Fibroblast of the aortic adventitia (primary cell): ENCODE results near the gene IPO5. TPM values are rescaled to one million over a fixed set of nuclear protein-coding genes. Genes with fewer than 3 reads are reported as not detected.
A peak's percentile ranks its signal among the peaks of the same experiment; 100 is the strongest.

Experiments
- DNase-seq: peaks from one replicate; pipeline ENCODE4 v3.0.0-alpha.2; 2010; ENCODE audit warnings: low read depth
- H3K4me3 ChIP-seq: 2 replicates; pipeline ENCODE4 v1.5.1; 2011; ENCODE audit warnings: low read depth, mild to moderate bottlenecking, control low read depth, low read length, moderate library complexity
- total RNA-seq: library from RNA; depleted of rRNA; stranded (reverse); fragments of >200 nt; gene quantifications from 2 replicates; pipeline ENCODE4 v1.2.3, GENCODE V29; 2012; ENCODE audit warnings: low replicate concordance
- TF ChIP-seq, protein P1 (sequence below): IDR thresholded peaks from 2 replicates; pipeline ENCODE4 v1.5.1; 2011; ENCODE audit warnings: mild to moderate bottlenecking, low read length, control low read depth, inconsistent platforms; ENCODE audit not compliant: insufficient read depth

Gene IPO5
- total RNA-seq, 1 donor = 286 TPM

- DNase-seq = peak; percentile 79
- no peak overlapping the region for H3K4me3 ChIP-seq
- TF ChIP-seq, protein P1, sequence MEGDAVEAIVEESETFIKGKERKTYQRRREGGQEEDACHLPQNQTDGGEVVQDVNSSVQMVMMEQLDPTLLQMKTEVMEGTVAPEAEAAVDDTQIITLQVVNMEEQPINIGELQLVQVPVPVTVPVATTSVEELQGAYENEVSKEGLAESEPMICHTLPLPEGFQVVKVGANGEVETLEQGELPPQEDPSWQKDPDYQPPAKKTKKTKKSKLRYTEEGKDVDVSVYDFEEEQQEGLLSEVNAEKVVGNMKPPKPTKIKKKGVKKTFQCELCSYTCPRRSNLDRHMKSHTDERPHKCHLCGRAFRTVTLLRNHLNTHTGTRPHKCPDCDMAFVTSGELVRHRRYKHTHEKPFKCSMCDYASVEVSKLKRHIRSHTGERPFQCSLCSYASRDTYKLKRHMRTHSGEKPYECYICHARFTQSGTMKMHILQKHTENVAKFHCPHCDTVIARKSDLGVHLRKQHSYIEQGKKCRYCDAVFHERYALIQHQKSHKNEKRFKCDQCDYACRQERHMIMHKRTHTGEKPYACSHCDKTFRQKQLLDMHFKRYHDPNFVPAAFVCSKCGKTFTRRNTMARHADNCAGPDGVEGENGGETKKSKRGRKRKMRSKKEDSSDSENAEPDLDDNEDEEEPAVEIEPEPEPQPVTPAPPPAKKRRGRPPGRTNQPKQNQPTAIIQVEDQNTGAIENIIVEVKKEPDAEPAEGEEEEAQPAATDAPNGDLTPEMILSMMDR = no peak
Measured at GRCh38 chr13:97935071-97935470, 18.4 kb upstream of the IPO5 start.

DNA sequence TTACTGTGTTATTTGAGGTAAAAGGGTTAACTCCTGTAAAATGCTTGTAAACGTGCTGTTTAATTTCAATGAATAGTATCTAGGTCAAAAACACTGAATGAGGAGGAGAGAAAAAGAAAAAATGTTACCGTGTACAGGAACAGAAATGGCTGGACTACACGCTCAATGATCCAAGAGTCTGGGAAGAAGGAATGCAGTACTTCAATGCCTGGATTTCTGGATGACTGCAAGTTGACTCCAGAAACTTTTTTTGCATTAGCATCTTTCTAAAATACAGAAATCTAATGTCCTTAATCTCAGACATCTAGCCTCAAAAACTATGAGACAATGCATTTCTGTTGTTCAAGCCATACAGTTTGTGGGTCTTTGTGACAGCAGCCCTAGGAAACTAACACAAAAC lies 17.4 kb upstream of the IPO5 start:
- no peak for DNase-seq
- no peak overlapping the region for H3K4me3 ChIP-seq
- TF ChIP-seq, protein P1 = no peak

DNA sequence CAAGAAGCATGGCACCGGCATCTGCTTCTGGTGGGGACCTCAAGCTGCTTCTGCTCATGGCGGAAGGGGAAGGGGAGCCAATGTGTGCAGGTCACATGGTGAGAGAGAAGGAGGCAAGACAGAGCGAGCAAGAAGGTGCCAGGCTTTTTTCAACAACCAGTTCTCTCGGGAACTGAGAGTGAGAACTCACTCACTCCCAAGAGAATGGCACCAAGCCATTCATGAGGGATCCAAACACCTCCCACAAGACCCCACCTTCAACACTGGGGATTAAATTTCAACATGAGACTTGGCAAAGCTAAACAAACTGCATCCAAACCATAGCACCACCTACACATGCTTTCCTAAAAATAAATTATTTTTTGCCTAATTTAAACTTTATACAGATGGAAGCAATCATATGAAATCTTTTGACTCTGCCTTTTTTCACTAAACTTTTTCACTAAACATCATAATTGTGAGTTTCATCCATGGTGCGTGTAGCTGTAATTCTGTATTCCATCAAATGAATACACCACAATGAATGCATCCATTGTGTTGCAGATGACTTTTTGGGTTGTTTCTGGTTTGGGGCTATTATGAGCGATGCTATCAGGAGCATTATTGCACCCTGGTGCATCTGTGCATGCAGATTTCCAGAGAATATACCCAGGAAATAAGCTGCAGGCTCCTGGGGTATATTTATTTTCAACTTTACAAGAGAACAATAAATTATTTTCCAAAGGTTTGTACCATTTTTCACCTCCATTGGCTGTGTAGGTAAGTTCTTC lies 14.6 kb upstream of the IPO5 start:
- DNase-seq = peak; percentile 77
- H3K4me3 ChIP-seq = no peak overlapping the region
- TF ChIP-seq, protein P1 = no peak

DNA sequence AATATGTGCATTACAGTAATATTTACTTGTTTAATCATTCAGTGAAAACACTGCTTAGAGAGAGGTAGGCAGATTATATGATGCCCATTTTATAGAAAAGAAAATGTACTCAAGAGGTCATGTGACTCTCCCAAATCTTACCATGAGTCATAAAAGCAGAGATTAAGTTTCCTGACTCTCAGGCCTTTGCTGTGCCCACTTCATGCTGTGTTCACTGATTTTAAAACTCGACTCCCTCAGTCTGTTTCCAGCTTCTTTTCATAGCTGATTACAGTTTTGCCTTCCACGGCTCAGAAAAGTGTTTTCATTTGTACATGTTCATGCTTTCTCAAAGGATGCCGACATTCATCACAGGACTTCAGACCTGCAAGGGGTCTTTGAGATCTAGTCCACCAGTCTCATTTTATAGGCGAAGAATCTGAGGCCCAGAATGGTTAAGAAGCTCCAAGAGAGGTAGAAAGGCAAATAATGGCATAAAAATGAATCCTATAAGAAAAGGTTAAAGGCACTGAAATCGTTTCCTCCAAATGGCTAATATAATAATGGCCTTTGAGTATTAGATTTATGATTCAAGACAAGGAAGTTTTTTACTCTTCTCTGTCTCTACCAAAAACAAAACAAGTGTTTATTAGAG lies 9.0 kb upstream of the IPO5 start:
- H3K4me3 ChIP-seq = no peak overlapping the region
- DNase-seq = peak; percentile 60
- TF ChIP-seq, protein P1 = no peak

- TF ChIP-seq, protein P1 = no peak
- peak; percentile 53 for DNase-seq
Measured at GRCh38 chr13:97945342-97945741, 8.1 kb upstream of the IPO5 start.

GRCh38 chr13:97945792-97946419 lies 7.6 kb upstream of the IPO5 start:
- no peak for DNase-seq
- TF ChIP-seq, protein P1 = peak; percentile 16
- no peak overlapping the region for H3K4me3 ChIP-seq

More at GRCh38 chr13:97945342-97945741, 8.1 kb upstream of the IPO5 start:
- H3K4me3 ChIP-seq = no peak overlapping the region
